Lung (tissue), 12 donors: ENCODE measurements around the gene ANO1. TPM values are rescaled to one million over a fixed set of nuclear protein-coding genes. Genes with fewer than 3 reads are reported as not detected.

ENCODE experiments used
- ATAC-seq: fragments of 200-7000 bp; cut with Tn5 transposase; one replicate; pipeline ENCODE4 v1.9.1; 2020; ENCODE audit warnings: moderate number of reproducible peaks; ENCODE audit not compliant: insufficient read depth, low FRiP score
- DNase-seq, 3 donors: peaks; one replicate each; pipeline ENCODE4 v3.0.0-alpha.2; 2013 to 2017
- H3K27ac ChIP-seq, 2 donors: one replicate each; pipeline ENCODE4 v1.5.1; 2013; ENCODE audit warnings: mild to moderate bottlenecking in 2 of 2, moderate library complexity in 2 of 2, control low read depth in 1 of 2, inconsistent platforms in 1 of 2, low read depth in 1 of 2, low read length in 1 of 2
- H3K27me3 ChIP-seq, 3 donors: one replicate each; pipeline ENCODE4 v1.5.1; 2013; ENCODE audit warnings: low read length in 2 of 3; ENCODE audit not compliant: control insufficient read depth in 3 of 3, insufficient read depth in 3 of 3
- H3K36me3 ChIP-seq, 4 donors: one replicate each; pipeline ENCODE4 v1.5.1; 2013; ENCODE audit warnings: low read length in 4 of 4, mild to moderate bottlenecking in 1 of 4, moderate library complexity in 1 of 4; ENCODE audit not compliant: control insufficient read depth in 4 of 4, insufficient read depth in 4 of 4
- H3K4me1 ChIP-seq, 5 donors: one replicate each; pipeline ENCODE4 v1.5.1; 2013; ENCODE audit warnings: low read length in 5 of 5, mild to moderate bottlenecking in 2 of 5, moderate library complexity in 1 of 5; ENCODE audit not compliant: control insufficient read depth in 5 of 5, insufficient read depth in 5 of 5
- H3K4me3 ChIP-seq: one replicate; pipeline ENCODE4 v1.5.1; 2013; ENCODE audit warnings: mild to moderate bottlenecking, control low read depth, moderate library complexity
- H3K9ac ChIP-seq, 2 donors: one replicate each; pipeline ENCODE4 v1.5.1; 2013; ENCODE audit warnings: low read length in 2 of 2, control low read depth in 1 of 2; ENCODE audit not compliant: insufficient read depth in 1 of 2
- H3K9me3 ChIP-seq, 4 donors: one replicate each; pipeline ENCODE4 v1.5.1; 2013; ENCODE audit warnings: low read length in 3 of 4, mild to moderate bottlenecking in 1 of 4, moderate library complexity in 1 of 4; ENCODE audit not compliant: control insufficient read depth in 4 of 4, insufficient read depth in 3 of 4
- CTCF ChIP-seq: IDR thresholded peaks from 2 replicates; pipeline ENCODE4 v1.5.1; 2012; ENCODE audit warnings: mild to moderate bottlenecking; ENCODE audit errors: control extremely low read depth, extremely low read depth
- WGBS, 2 donors: extraction: QIAGEN DNeasy Blood & Tissue Kit; methylation state at CpG; one replicate each; pipeline ENCODE4 v1.1.7; 2013; 5-methylcytosine and 5-hydroxymethylcytosine counted together
- polyA plus RNA-seq, 2 donors: library from polyadenylated mRNA; stranded (reverse); fragments of 200-250 nt; gene quantifications; one replicate each; pipeline ENCODE4 v1.2.1, GENCODE V29; 2013
- total RNA-seq, 2 donors: library from RNA; depleted of rRNA in 1 of 2; stranded (reverse); fragments of >200 nt in 1 of 2; gene quantifications; one replicate each; pipeline ENCODE4 v1.2.1, GENCODE V29; 2014 to 2021
- donor health status: control.
- donor health status: control.
- donor health status: Bipolar disorder and iron deficiency.
- donor health status: healthy.
- donor health status: DM: yes; HTN: yes; CAD: no.

The ANO1 gene
- total and polyA plus RNA-seq, 4 donors = 1.2 to 10.8 (median 5.5) TPM

- Histone ChIP-seq H3K4me1 (peaks cover 0 to 3% (median 0%) of the 10 kb centered on the region in 5 donors), H3K36me3 (no peaks in the 10 kb centered on the region), H3K27ac (no peak overlapping the region), H3K9ac (no peak overlapping the region), H3K9me3 (peaks cover 0 to 1% (median 0%) of the 10 kb centered on the region in 4 donors), H3K4me3 (no peak overlapping the region), H3K27me3 (no peaks in the 10 kb centered on the region)
- TF ChIP-seq CTCF = no peak
- no peak for DNase-seq
- no peak for ATAC-seq
- WGBS, 2 donors = 88 to 92% methylated on average over 1 of the region's 1 CpG
Measured at GRCh38 chr11:70061734-70062133, 16.4 kb upstream of the ANO1 start.

- Histone ChIP-seq H3K27ac (no peak overlapping the region), H3K9ac (no peak overlapping the region), H3K4me3 (no peak overlapping the region), H3K9me3 (peaks cover 0 to 1% (median 0%) of the 10 kb centered on the region in 4 donors), H3K27me3 (no peaks in the 10 kb centered on the region), H3K4me1 (peaks cover 0 to 9% (median 0%) of the 10 kb centered on the region in 5 donors), H3K36me3 (no peaks in the 10 kb centered on the region)
- no peak for TF ChIP-seq CTCF
- ATAC-seq (no peak), DNase-seq (no peak)
- WGBS, 2 donors = 88% methylated on average over 8 of the region's 8 CpGs
Measured at GRCh38 chr11:70063121-70063520, 15.0 kb upstream of the ANO1 start.

- Histone ChIP-seq H3K36me3 (no peaks in the 10 kb centered on the region), H3K27me3 (no peaks in the 10 kb centered on the region), H3K4me3 (no peak overlapping the region), H3K9me3 (peaks cover 0 to 1% (median 0%) of the 10 kb centered on the region in 4 donors), H3K9ac (no peak overlapping the region), H3K27ac (no peak overlapping the region), H3K4me1 (peaks cover 0 to 11% (median 0%) of the 10 kb centered on the region in 5 donors)
- DNase-seq (no peak), ATAC-seq (no peak)
- no peak for TF ChIP-seq CTCF
- 90 to 92% methylated on average over 4 of the region's 4 CpGs for WGBS, 2 donors
Measured at GRCh38 chr11:70063555-70063954, 14.6 kb upstream of the ANO1 start.

- Histone ChIP-seq H3K27me3 (no peaks in the 10 kb centered on the region), H3K4me1 (peaks cover 0 to 11% (median 0%) of the 10 kb centered on the region in 5 donors), H3K36me3 (no peaks in the 10 kb centered on the region), H3K9me3 (peaks cover 0 to 1% (median 0%) of the 10 kb centered on the region in 4 donors), H3K27ac (no peak overlapping the region), H3K4me3 (no peak overlapping the region), H3K9ac (no peak overlapping the region)
- no peak for DNase-seq
- no peak for TF ChIP-seq CTCF
- ATAC-seq = no peak
- WGBS, 2 donors = 72 to 84% methylated on average over 10 of the region's 10 CpGs
Measured at GRCh38 chr11:70064008-70064725, 13.9 kb upstream of the ANO1 start.
